Central memory CD4-positive, alpha-beta T cell (primary cell): ENCODE measurements around the gene GOSR1.
"Not testable (repeated sequence)": the region's sequence is repeated elsewhere in the genome, so short reads cannot be mapped to it uniquely, and the experiment has no call there.

ENCODE experiments used
- DNase-seq: peaks from one replicate; pipeline ENCODE4 v3.0.0; 2022
- total RNA-seq, 3 experiments: gene quantifications; one replicate each; lab custom pipeline; 2026; lab: John Stamatoyannopoulos, UW

The GOSR1 gene
- total RNA-seq = 52.3 to 103 (median 67.2) reads per million in 3 experiments

- peak; percentile 88 for DNase-seq
Measured at GRCh38 chr17:30477083-30477773, at the start of gene GOSR1. TSS of gene GOSR1 (plus strand) at chr17:30477408. CDS start at chr17:30477434, 26 bp downstream.

GRCh38 chr17:30427611-30428010, 49.6 kb upstream of the GOSR1 start:
- no peak for DNase-seq

GRCh38 chr17:30429155-30429554, 48.1 kb upstream of the GOSR1 start:
- DNase-seq = no peak

GRCh38 chr17:30433514-30433913, 43.7 kb upstream of the GOSR1 start:
- DNase-seq = no peak

GRCh38 chr17:30436729-30437128, 40.5 kb upstream of the GOSR1 start:
- no peak for DNase-seq

- DNase-seq = no peak
Measured at GRCh38 chr17:30443721-30444120, 33.5 kb upstream of the GOSR1 start.

- not testable (repeated sequence) for DNase-seq
Measured at GRCh38 chr17:30446640-30447039, 30.6 kb upstream of the GOSR1 start.

GRCh38 chr17:30449480-30449879, 27.7 kb upstream of the GOSR1 start:
- DNase-seq = no peak

- DNase-seq = no peak
Measured at GRCh38 chr17:30450125-30451027, 26.8 kb upstream of the GOSR1 start.

GRCh38 chr17:30454635-30455034, 22.6 kb upstream of the GOSR1 start:
- no peak for DNase-seq

GRCh38 chr17:30458371-30458770, 18.8 kb upstream of the GOSR1 start:
- DNase-seq = no peak

GRCh38 chr17:30458797-30459413, 18.3 kb upstream of the GOSR1 start:
- not testable (repeated sequence) for DNase-seq

- no peak for DNase-seq
Measured at GRCh38 chr17:30468465-30468864, 8.7 kb upstream of the GOSR1 start.

- no peak for DNase-seq
Measured at GRCh38 chr17:30472238-30472890, 4.8 kb upstream of the GOSR1 start.

GRCh38 chr17:30475206-30475605, 2.0 kb upstream of the GOSR1 start:
- DNase-seq = no peak

GRCh38 chr17:30476726-30477082, 504 bp upstream of the GOSR1 start:
- no peak for DNase-seq

- peak; percentile 46 for DNase-seq
Measured at GRCh38 chr17:30477774-30478115, 537 bp downstream of the GOSR1 start.

GRCh38 chr17:30482555-30482954, 5.3 kb downstream of the GOSR1 start:
- no peak for DNase-seq

- no peak for DNase-seq
Measured at GRCh38 chr17:30483159-30483558, 6.0 kb downstream of the GOSR1 start.

GRCh38 chr17:30493780-30494179, 16.6 kb downstream of the GOSR1 start:
- no peak for DNase-seq

GRCh38 chr17:30495586-30495985, 18.4 kb downstream of the GOSR1 start:
- no peak for DNase-seq

- no peak for DNase-seq
Measured at GRCh38 chr17:30503558-30503957, 26.4 kb downstream of the GOSR1 start.

GRCh38 chr17:30505868-30506417, 28.7 kb downstream of the GOSR1 start:
- DNase-seq = no peak
